OCI-LY1 (cell line): ENCODE data around the gene VCL.
"Not testable (repeated sequence)": the region's sequence is repeated elsewhere in the genome, so short reads cannot be mapped to it uniquely, and the experiment has no call there.

Experiments used
- H2AFZ ChIP-seq: fragments of 200-600 bp; sonication (generic), shearing (Covaris generic); 2 replicates; pipeline ENCODE4 v1.6.0; 2014; ENCODE audit warnings: antibody characterized with exemption, mild to moderate bottlenecking, low read length
- H3F3A ChIP-seq: fragments of 200-600 bp; sonication (generic), shearing (Covaris generic); 2 replicates; pipeline ENCODE4 v1.6.0; 2014; ENCODE audit warnings: mild to moderate bottlenecking, antibody characterized with exemption, low read length, moderate library complexity; ENCODE audit not compliant: insufficient read depth
- H3K27ac ChIP-seq: fragments of 200-600 bp; sonication (generic); 2 replicates; pipeline ENCODE4 v1.5.1; 2014; ENCODE audit warnings: low read length, mixed run types, mild to moderate bottlenecking, low read depth; ENCODE audit not compliant: poor library complexity, severe bottlenecking
- H3K27me3 ChIP-seq: fragments of 200-600 bp; sonication (generic); 2 replicates; pipeline ENCODE4 v1.6.0; 2014; ENCODE audit warnings: antibody characterized with exemption, mild to moderate bottlenecking, low read length, moderate library complexity; ENCODE audit not compliant: insufficient read depth
- H3K36me3 ChIP-seq: fragments of 200-600 bp; sonication (generic); 2 replicates; pipeline ENCODE4 v1.6.1; 2014; ENCODE audit warnings: mild to moderate bottlenecking, antibody characterized with exemption, low read length, moderate library complexity, mixed read lengths; ENCODE audit not compliant: insufficient read depth
- H3K4me1 ChIP-seq: fragments of 200-600 bp; sonication (generic); 2 replicates; pipeline ENCODE4 v1.5.1; 2014; ENCODE audit warnings: mild to moderate bottlenecking, low read length, moderate library complexity; ENCODE audit not compliant: insufficient read depth, severe bottlenecking
- H3K4me2 ChIP-seq: fragments of 200-600 bp; sonication (generic), shearing (Covaris generic); 2 replicates; pipeline ENCODE4 v1.6.1; 2014; ENCODE audit warnings: low read length
- H3K4me3 ChIP-seq: fragments of 200-600 bp; sonication (generic); 2 replicates; pipeline ENCODE4 v1.5.1; 2014; ENCODE audit warnings: low read length, low read depth, mild to moderate bottlenecking, mixed read lengths; ENCODE audit not compliant: poor library complexity, severe bottlenecking
- H3K79me2 ChIP-seq: fragments of 200-600 bp; shearing (Covaris generic); 2 replicates; pipeline ENCODE4 v1.6.1; 2016; ENCODE audit warnings: mixed run types, low read length, mixed read lengths; ENCODE audit not compliant: insufficient read depth
- H3K9ac ChIP-seq: fragments of 200-600 bp; sonication (generic), shearing (Covaris generic); 2 replicates; pipeline ENCODE4 v1.6.1; 2014; ENCODE audit warnings: mild to moderate bottlenecking, low read length, mixed read lengths
- H3K9me2 ChIP-seq: fragments of 200-600 bp; sonication (generic), shearing (Covaris generic); 2 replicates; pipeline ENCODE4 v1.6.1; 2014; ENCODE audit warnings: low read depth, mild to moderate bottlenecking, low read length, mixed read lengths
- H3K9me3 ChIP-seq: fragments of 200-600 bp; shearing (Covaris generic); 2 replicates; pipeline ENCODE4 v1.6.1; 2014; ENCODE audit warnings: low read length, mixed read lengths
- H4K20me1 ChIP-seq: fragments of 200-600 bp; sonication (generic), shearing (Covaris generic); 2 replicates; pipeline ENCODE4 v1.6.0; 2016; ENCODE audit warnings: mild to moderate bottlenecking, low read length; ENCODE audit not compliant: insufficient read depth
- EZH2 ChIP-seq: fragments of 200-600 bp; sonication (generic), shearing (Covaris generic); IDR thresholded peaks from 2 replicates; pipeline ENCODE4 v1.8.0; 2017; ENCODE audit warnings: borderline replicate concordance, mixed run types, mild to moderate bottlenecking, antibody characterized with exemption, low read length, moderate library complexity, mixed read lengths
- TF ChIP-seq, protein P1 (sequence below): fragments of 200-600 bp; sonication (generic), shearing (Covaris generic); IDR thresholded peaks from 2 replicates; pipeline ENCODE4 v1.5.1; 2017; ENCODE audit warnings: mild to moderate bottlenecking, antibody characterized with exemption, low read length, moderate library complexity, mixed read lengths

Gene VCL

DNA sequence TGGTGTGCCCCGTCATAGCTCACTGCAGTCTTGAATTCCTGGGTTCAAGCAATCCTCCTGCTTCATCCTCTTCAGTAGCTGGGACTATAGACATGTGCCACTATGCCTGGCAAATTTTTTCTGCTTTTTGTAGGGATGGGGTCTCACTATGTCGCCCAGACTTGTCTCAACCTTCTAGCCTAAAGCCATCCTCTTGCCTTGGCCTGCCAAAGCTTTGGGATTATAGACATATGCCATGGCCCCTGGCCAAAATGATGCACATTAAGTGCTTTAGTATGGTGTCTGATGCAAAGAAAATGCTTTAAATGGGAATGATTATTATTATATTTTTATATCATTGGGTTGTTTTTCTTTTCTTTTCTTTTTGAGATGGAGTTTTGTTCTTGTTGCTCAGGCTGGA is 33.2 kb upstream of the VCL start:
- H3K4me3 ChIP-seq, result no peak overlapping the region
- H3K36me3 ChIP-seq, result no peaks in the 10 kb centered on the region
- no peaks in the 10 kb centered on the region for H3F3A ChIP-seq
- no peak for TF ChIP-seq EZH2
- TF ChIP-seq, protein P1, sequence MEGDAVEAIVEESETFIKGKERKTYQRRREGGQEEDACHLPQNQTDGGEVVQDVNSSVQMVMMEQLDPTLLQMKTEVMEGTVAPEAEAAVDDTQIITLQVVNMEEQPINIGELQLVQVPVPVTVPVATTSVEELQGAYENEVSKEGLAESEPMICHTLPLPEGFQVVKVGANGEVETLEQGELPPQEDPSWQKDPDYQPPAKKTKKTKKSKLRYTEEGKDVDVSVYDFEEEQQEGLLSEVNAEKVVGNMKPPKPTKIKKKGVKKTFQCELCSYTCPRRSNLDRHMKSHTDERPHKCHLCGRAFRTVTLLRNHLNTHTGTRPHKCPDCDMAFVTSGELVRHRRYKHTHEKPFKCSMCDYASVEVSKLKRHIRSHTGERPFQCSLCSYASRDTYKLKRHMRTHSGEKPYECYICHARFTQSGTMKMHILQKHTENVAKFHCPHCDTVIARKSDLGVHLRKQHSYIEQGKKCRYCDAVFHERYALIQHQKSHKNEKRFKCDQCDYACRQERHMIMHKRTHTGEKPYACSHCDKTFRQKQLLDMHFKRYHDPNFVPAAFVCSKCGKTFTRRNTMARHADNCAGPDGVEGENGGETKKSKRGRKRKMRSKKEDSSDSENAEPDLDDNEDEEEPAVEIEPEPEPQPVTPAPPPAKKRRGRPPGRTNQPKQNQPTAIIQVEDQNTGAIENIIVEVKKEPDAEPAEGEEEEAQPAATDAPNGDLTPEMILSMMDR, result no peak
- no peaks in the 10 kb centered on the region for H3K79me2 ChIP-seq
- no peaks in the 10 kb centered on the region for H3K9me2 ChIP-seq
- no peaks in the 10 kb centered on the region for H4K20me1 ChIP-seq
- H3K4me2 ChIP-seq, result no peak overlapping the region
- H3K4me1 ChIP-seq, result peaks cover 15% of the 10 kb centered on the region
- H3K27ac ChIP-seq, result no peak overlapping the region
- no peaks in the 10 kb centered on the region for H3K27me3 ChIP-seq
- H3K9ac ChIP-seq, result no peak overlapping the region
- H2AFZ ChIP-seq, result no peak overlapping the region
- no peaks in the 10 kb centered on the region for H3K9me3 ChIP-seq

DNA sequence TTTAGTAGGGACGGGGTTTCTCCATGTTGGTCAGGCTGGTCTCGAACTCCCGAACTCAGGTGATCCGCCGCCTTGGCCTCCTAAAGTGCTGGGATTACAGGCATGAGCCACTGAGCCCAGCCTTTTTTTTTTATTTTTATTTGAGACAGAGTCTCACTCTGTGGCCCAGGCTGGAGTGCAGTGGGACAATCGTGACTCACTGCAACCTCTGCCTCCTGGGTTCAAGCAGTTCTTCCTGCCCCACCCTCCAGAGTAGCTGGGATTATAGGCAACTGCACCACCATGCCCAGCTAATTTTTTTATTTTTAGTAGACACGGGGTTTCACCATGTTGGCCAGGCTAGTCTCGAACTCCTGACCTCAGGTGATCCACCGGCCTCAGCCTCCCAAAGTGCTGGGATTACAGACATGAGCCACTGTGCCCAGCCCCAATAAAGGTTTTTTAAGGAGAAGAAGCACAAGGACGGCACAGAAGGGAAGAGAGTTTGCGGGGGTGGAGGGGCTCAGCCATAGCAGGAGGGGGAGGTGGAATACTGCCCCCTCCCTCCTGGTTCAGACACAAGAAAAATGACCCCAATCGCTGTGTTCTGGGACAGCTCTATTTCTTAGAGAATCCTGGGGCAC is 32.5 kb upstream of the VCL start:
- not testable (repeated sequence) for H3K4me2 ChIP-seq, H3K36me3 ChIP-seq, H3K4me3 ChIP-seq, H3K79me2 ChIP-seq, H3K4me1 ChIP-seq, H3F3A ChIP-seq, H4K20me1 ChIP-seq, H3K9ac ChIP-seq, H2AFZ ChIP-seq, H3K27ac ChIP-seq, H3K27me3 ChIP-seq, H3K9me2 ChIP-seq, H3K9me3 ChIP-seq

DNA sequence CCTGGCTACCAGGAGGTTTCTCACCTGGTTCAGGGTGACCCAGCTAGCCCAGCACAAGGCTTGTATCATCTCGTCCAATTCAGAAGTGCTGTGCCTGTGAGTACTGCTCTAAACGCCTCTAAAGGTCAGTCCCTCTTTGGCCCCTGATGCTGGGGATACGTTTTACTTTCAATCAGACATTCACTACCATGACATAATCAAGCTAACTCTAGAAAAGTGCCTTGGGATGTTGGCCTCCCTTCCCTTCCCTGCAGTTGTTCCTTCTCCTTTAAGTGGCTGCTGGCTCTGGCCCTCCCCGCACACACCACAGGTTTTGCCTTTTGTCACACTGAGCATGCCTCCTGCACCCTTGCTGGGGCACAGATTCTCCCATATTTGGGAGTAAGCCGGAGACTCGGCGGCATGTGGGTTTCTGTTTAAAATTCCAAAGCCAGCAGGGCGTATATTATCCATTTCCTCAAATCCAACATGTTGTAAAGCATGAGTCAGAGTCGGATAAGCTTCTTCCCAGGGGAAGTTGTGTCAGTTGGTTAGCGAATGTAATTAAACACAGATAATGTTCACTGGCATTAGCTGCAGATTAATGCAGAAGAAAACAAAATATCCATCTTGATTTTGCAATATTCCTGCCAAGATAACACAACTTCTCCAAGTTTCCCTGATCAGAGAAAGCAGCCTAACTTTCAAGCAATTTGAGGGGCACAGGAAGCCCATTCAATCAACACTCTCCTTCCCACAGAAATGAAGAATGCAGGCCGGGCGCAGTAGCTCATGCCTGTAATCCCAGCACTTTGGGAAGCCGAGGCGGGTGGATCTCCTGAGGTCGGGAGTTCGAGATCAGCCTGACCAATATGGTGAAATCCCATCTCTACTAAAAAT is 31.8 kb upstream of the VCL start:
- peaks cover under 1% of the 10 kb centered on the region for H3K4me1 ChIP-seq
- H3K79me2 ChIP-seq, result no peaks in the 10 kb centered on the region
- H3F3A ChIP-seq, result no peaks in the 10 kb centered on the region
- H3K36me3 ChIP-seq, result no peaks in the 10 kb centered on the region
- no peak overlapping the region for H2AFZ ChIP-seq
- H3K4me2 ChIP-seq, result no peak overlapping the region
- H3K4me3 ChIP-seq, result no peak overlapping the region
- no peaks in the 10 kb centered on the region for H3K9me3 ChIP-seq
- TF ChIP-seq, protein P1, result no peak
- TF ChIP-seq EZH2, result no peak
- no peaks in the 10 kb centered on the region for H3K27me3 ChIP-seq
- H4K20me1 ChIP-seq, result no peaks in the 10 kb centered on the region
- no peaks in the 10 kb centered on the region for H3K9me2 ChIP-seq
- no peak overlapping the region for H3K27ac ChIP-seq
- H3K9ac ChIP-seq, result no peak overlapping the region
